Camera-type eye (tissue), 1 donor: Measurements from ENCODE around the gene DNAJC13. TPM values are rescaled to one million over a fixed set of nuclear protein-coding genes. Genes with fewer than 3 reads are reported as not detected.

Source experiments
- total RNA-seq: library from RNA; depleted of rRNA; stranded (reverse); fragments of >200 nt; gene quantifications from one replicate; pipeline ENCODE4 v1.2.3, GENCODE V29; 2014

Gene DNAJC13
- 88.2 TPM for total RNA-seq

DNA sequence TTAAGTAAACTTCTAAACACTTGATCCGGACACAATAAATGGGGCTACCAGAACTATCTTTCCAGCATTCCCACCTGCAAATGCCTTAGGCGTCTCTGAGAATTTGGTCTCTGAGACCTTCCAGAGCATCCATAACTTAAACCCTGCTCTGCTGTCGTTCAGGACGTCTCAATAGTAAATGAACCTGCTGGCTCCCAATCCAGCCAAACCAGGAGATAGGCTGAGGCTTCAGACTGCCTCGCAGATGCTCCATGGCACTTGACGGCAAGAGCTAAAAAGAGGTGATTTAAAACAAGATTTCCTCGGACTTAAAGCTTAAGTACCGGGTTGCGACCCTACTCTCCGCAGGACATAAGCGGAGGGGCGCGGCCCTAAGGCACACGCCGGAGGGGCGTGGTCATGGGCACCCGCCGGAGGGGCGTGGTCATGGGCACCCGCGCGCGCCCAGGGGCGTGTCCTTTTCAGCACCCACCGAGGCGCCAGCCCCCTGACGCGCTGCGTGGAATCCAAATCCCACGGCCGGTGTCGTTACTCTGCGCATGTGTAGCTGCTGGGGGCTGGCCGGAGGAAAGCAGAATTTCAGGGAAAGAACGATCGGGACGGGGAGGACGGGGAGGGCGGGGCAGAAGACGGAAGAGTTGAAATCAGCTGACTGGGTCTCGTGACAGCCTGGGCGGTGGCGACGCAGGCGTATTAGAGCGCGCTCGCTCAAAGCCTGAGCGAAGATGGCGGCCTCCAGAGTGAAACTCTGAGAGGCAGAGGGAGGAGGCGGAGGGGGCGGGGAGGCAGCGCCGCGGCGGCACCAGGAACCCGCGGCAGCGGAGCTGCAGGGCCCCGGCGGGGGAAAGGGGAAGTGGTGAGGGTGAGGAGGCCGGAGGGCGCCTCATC, at the start of gene DNAJC13:
DNAJC13 (plus strand) TSS at position 696 of the 888 bp plus-strand sequence. CDS start 17,049 bp downstream, outside the sequence.

Other genes with a start within 250 kb of the DNAJC13 start
- 3.7 TPM for gene ACP3, start 100.1 kb upstream of the DNAJC13 start, total RNA-seq
- gene ACKR4, start 179.8 kb downstream of the DNAJC13 start, total RNA-seq = 6.6 TPM
- gene ACAD11, start 242.3 kb downstream of the DNAJC13 start, total RNA-seq = 40.5 TPM
- 84.9 TPM for gene UBA5, start 242.8 kb downstream of the DNAJC13 start, total RNA-seq